ENCODE data around the gene OR2T33.
"Not testable (repeated sequence)": the region's sequence is repeated elsewhere in the genome, so short reads cannot be mapped to it uniquely, and the experiment has no call there.

OR2T33 gene

GRCh38 chr1:248277876-248278275, at the start of gene OR2T33:
Gene OR2T33 (minus strand): TSS chr1:248277976. CDS start chr1:248273814, 4,162 bp downstream.
- Histone ChIP-seq H3K4me3 (ENCODE audit: low read length) (no peak within 1 kb of the TSS), H3K9ac (ENCODE audit: low read length) (no peak within 1 kb of the TSS), H3K27ac (ENCODE audit: low read depth, low read length) (no peak within 1 kb of the TSS), H3K27me3 (ENCODE audit: control insufficient read depth, insufficient read depth, low read length) (no peaks in the 10 kb centered on the region), H3K4me1 (ENCODE audit: control insufficient read depth, insufficient read depth, low read length) (no peaks in the 10 kb centered on the region), H3K36me3 (ENCODE audit: control insufficient read depth, insufficient read depth, low read length) (no peaks in the 10 kb centered on the region)

- H3K27me3 ChIP-seq (ENCODE audit: control insufficient read depth, insufficient read depth, low read length), result no peaks in the 10 kb centered on the region
- H3K4me1 ChIP-seq (ENCODE audit: control insufficient read depth, insufficient read depth, low read length), result no peaks in the 10 kb centered on the region
- no peak within 1 kb of the TSS for H3K27ac ChIP-seq (ENCODE audit: low read depth, low read length)
- no peak within 1 kb of the TSS for H3K4me3 ChIP-seq (ENCODE audit: low read length)
- no peak within 1 kb of the TSS for H3K9ac ChIP-seq (ENCODE audit: low read length)
- H3K36me3 ChIP-seq (ENCODE audit: control insufficient read depth, insufficient read depth, low read length), result no peaks in the 10 kb centered on the region
Observed at GRCh38 chr1:248324468-248324867, 46.7 kb upstream of the OR2T33 start, which contains the start of gene OR2M7. Gene OR2M7 (minus strand): TSS chr1:248324568. CDS start chr1:248324568, 0 bp downstream.

GRCh38 chr1:248316796-248317195, 39.0 kb upstream of the OR2T33 start:
- H3K36me3 ChIP-seq (ENCODE audit: control insufficient read depth, insufficient read depth, low read length), result no peaks in the 10 kb centered on the region
- H3K27ac ChIP-seq (ENCODE audit: low read depth, low read length), result no peak overlapping the region
- H3K9ac ChIP-seq (ENCODE audit: low read length), result no peak overlapping the region
- no peaks in the 10 kb centered on the region for H3K27me3 ChIP-seq (ENCODE audit: control insufficient read depth, insufficient read depth, low read length)
- no peak overlapping the region for H3K4me3 ChIP-seq (ENCODE audit: low read length)
- no peaks in the 10 kb centered on the region for H3K4me1 ChIP-seq (ENCODE audit: control insufficient read depth, insufficient read depth, low read length)

GRCh38 chr1:248306740-248307139, 29.0 kb upstream of the OR2T33 start:
- not testable (repeated sequence) for H3K27ac ChIP-seq (ENCODE audit: low read depth, low read length); H3K36me3 ChIP-seq (ENCODE audit: control insufficient read depth, insufficient read depth, low read length); H3K4me3 ChIP-seq (ENCODE audit: low read length); H3K4me1 ChIP-seq (ENCODE audit: control insufficient read depth, insufficient read depth, low read length); H3K9ac ChIP-seq (ENCODE audit: low read length); H3K27me3 ChIP-seq (ENCODE audit: control insufficient read depth, insufficient read depth, low read length)

- no peaks in the 10 kb centered on the region for H3K4me1 ChIP-seq (ENCODE audit: control insufficient read depth, insufficient read depth, low read length)
- H3K4me3 ChIP-seq (ENCODE audit: low read length), result no peak overlapping the region
- H3K9ac ChIP-seq (ENCODE audit: low read length), result no peak overlapping the region
- H3K36me3 ChIP-seq (ENCODE audit: control insufficient read depth, insufficient read depth, low read length), result no peaks in the 10 kb centered on the region
- no peaks in the 10 kb centered on the region for H3K27me3 ChIP-seq (ENCODE audit: control insufficient read depth, insufficient read depth, low read length)
- H3K27ac ChIP-seq (ENCODE audit: low read depth, low read length), result no peak overlapping the region
Observed at GRCh38 chr1:248306103-248306502, 28.3 kb upstream of the OR2T33 start.

GRCh38 chr1:248305672-248306071, 27.9 kb upstream of the OR2T33 start:
- H3K4me1 ChIP-seq (ENCODE audit: control insufficient read depth, insufficient read depth, low read length); H3K36me3 ChIP-seq (ENCODE audit: control insufficient read depth, insufficient read depth, low read length); H3K4me3 ChIP-seq (ENCODE audit: low read length); H3K27ac ChIP-seq (ENCODE audit: low read depth, low read length); H3K9ac ChIP-seq (ENCODE audit: low read length); H3K27me3 ChIP-seq (ENCODE audit: control insufficient read depth, insufficient read depth, low read length): not testable (repeated sequence)

- Histone ChIP-seq H3K4me3 (ENCODE audit: low read length) (no peak within 1 kb of the TSS), H3K9ac (ENCODE audit: low read length) (no peak within 1 kb of the TSS), H3K27ac (ENCODE audit: low read depth, low read length) (no peak within 1 kb of the TSS), H3K27me3 (ENCODE audit: control insufficient read depth, insufficient read depth, low read length) (no peaks in the 10 kb centered on the region), H3K4me1 (ENCODE audit: control insufficient read depth, insufficient read depth, low read length) (no peaks in the 10 kb centered on the region), H3K36me3 (ENCODE audit: control insufficient read depth, insufficient read depth, low read length) (no peaks in the 10 kb centered on the region)
Observed at GRCh38 chr1:248303324-248303723, 25.5 kb upstream of the OR2T33 start, which contains the start of gene OR2T12. Gene OR2T12 (minus strand): TSS chr1:248303424. CDS start chr1:248295578, 7,846 bp downstream.

- Histone ChIP-seq H3K36me3 (ENCODE audit: control insufficient read depth, insufficient read depth, low read length) (no peaks in the 10 kb centered on the region), H3K27ac (ENCODE audit: low read depth, low read length) (no peak overlapping the region), H3K4me1 (ENCODE audit: control insufficient read depth, insufficient read depth, low read length) (no peaks in the 10 kb centered on the region), H3K9ac (ENCODE audit: low read length) (no peak overlapping the region), H3K27me3 (ENCODE audit: control insufficient read depth, insufficient read depth, low read length) (no peaks in the 10 kb centered on the region), H3K4me3 (ENCODE audit: low read length) (no peak overlapping the region)
Observed at GRCh38 chr1:248288391-248288790, 10.6 kb upstream of the OR2T33 start.

- H3K27ac ChIP-seq (ENCODE audit: low read depth, low read length); H3K9ac ChIP-seq (ENCODE audit: low read length); H3K27me3 ChIP-seq (ENCODE audit: control insufficient read depth, insufficient read depth, low read length); H3K4me3 ChIP-seq (ENCODE audit: low read length); H3K36me3 ChIP-seq (ENCODE audit: control insufficient read depth, insufficient read depth, low read length); H3K4me1 ChIP-seq (ENCODE audit: control insufficient read depth, insufficient read depth, low read length): not testable (repeated sequence)
Observed at GRCh38 chr1:248273225-248273624, 4.6 kb downstream of the OR2T33 start.

GRCh38 chr1:248268178-248268577, 9.6 kb downstream of the OR2T33 start:
- H3K27ac ChIP-seq (ENCODE audit: low read depth, low read length), result no peak overlapping the region
- H3K9ac ChIP-seq (ENCODE audit: low read length), result no peak overlapping the region
- no peaks in the 10 kb centered on the region for H3K36me3 ChIP-seq (ENCODE audit: control insufficient read depth, insufficient read depth, low read length)
- no peak overlapping the region for H3K4me3 ChIP-seq (ENCODE audit: low read length)
- no peaks in the 10 kb centered on the region for H3K27me3 ChIP-seq (ENCODE audit: control insufficient read depth, insufficient read depth, low read length)
- H3K4me1 ChIP-seq (ENCODE audit: control insufficient read depth, insufficient read depth, low read length), result no peaks in the 10 kb centered on the region

GRCh38 chr1:248259309-248259708, 18.5 kb downstream of the OR2T33 start:
- H3K36me3 ChIP-seq (ENCODE audit: control insufficient read depth, insufficient read depth, low read length); H3K27me3 ChIP-seq (ENCODE audit: control insufficient read depth, insufficient read depth, low read length); H3K9ac ChIP-seq (ENCODE audit: low read length); H3K4me3 ChIP-seq (ENCODE audit: low read length); H3K27ac ChIP-seq (ENCODE audit: low read depth, low read length); H3K4me1 ChIP-seq (ENCODE audit: control insufficient read depth, insufficient read depth, low read length): not testable (repeated sequence)

GRCh38 chr1:248243204-248243603, 34.6 kb downstream of the OR2T33 start:
- Histone ChIP-seq H3K4me3 (ENCODE audit: low read length) (no peak overlapping the region), H3K27ac (ENCODE audit: low read depth, low read length) (no peak overlapping the region), H3K36me3 (ENCODE audit: control insufficient read depth, insufficient read depth, low read length) (no peaks in the 10 kb centered on the region), H3K27me3 (ENCODE audit: control insufficient read depth, insufficient read depth, low read length) (no peaks in the 10 kb centered on the region), H3K9ac (ENCODE audit: low read length) (no peak overlapping the region), H3K4me1 (ENCODE audit: control insufficient read depth, insufficient read depth, low read length) (no peaks in the 10 kb centered on the region)

GRCh38 chr1:248239478-248239877, 38.3 kb downstream of the OR2T33 start:
- Histone ChIP-seq H3K27me3 (ENCODE audit: control insufficient read depth, insufficient read depth, low read length) (no peaks in the 10 kb centered on the region), H3K36me3 (ENCODE audit: control insufficient read depth, insufficient read depth, low read length) (no peaks in the 10 kb centered on the region), H3K4me1 (ENCODE audit: control insufficient read depth, insufficient read depth, low read length) (no peaks in the 10 kb centered on the region), H3K9ac (ENCODE audit: low read length) (no peak overlapping the region), H3K4me3 (ENCODE audit: low read length) (no peak overlapping the region), H3K27ac (ENCODE audit: low read depth, low read length) (no peak overlapping the region)
